Fibroblast of pulmonary artery (primary cell): Measurements from ENCODE around the gene TBX21.
A peak's percentile ranks its signal among the peaks of the same experiment; 100 is the strongest.

Source experiments
- DNase-seq: peaks from one replicate; pipeline ENCODE4 v3.0.0-alpha.2; 2010; ENCODE audit warnings: low read depth
- H3K4me3 ChIP-seq: replicated peaks from 2 replicates; pipeline ENCODE4 v1.5.1; 2011; ENCODE audit warnings: low read depth, mild to moderate bottlenecking, control low read depth, low read length, moderate library complexity
- TF ChIP-seq, protein P1 (sequence below): IDR thresholded peaks from 2 replicates; pipeline ENCODE4 v1.5.1; 2011; ENCODE audit warnings: mild to moderate bottlenecking, control low read depth, low read length, inconsistent platforms; ENCODE audit errors: missing control alignments

TBX21 gene

DNA sequence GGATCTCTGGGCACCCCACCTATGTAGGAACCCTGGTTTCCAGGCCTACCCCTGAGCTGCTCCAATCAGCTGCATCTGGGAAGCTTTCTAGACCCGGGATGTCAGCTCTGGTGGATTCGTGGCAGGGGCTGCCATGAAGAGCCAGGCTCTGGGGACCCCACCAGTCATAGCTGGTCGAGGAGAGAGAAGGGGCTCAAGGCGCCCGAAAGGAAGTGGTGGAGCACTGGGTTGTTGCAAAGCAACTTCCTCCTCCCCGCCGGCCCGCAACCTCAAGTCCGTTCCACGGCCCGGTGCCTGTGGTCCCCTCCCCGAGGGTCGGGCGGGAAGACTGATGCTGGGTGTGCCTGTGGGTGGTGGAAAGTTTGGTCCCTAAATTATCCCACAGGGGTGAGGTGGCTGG lies 28.9 kb upstream of the TBX21 start:
- no peak for DNase-seq
- no peak overlapping the region for H3K4me3 ChIP-seq

DNA sequence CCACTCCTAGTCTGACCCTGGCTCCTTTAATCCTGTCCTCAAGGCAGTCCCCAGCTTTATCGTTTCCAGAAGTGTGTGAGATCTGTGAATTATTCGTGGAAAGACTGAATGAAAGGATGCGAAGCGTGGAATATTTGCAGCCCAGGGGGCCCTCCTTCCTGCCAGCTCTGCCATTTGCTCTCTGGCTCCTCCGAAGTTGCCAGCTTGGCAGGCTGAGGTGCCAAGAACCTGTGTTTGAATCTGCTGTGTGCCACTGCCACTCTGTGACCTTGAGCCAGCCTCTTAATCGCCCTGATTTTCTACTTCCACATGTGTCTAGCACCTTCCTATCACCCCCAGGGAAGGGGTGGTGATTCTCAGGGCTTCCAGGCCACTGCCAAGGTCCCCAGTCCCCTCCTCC lies 28.3 kb upstream of the TBX21 start:
- no peak overlapping the region for H3K4me3 ChIP-seq
- TF ChIP-seq, protein P1, sequence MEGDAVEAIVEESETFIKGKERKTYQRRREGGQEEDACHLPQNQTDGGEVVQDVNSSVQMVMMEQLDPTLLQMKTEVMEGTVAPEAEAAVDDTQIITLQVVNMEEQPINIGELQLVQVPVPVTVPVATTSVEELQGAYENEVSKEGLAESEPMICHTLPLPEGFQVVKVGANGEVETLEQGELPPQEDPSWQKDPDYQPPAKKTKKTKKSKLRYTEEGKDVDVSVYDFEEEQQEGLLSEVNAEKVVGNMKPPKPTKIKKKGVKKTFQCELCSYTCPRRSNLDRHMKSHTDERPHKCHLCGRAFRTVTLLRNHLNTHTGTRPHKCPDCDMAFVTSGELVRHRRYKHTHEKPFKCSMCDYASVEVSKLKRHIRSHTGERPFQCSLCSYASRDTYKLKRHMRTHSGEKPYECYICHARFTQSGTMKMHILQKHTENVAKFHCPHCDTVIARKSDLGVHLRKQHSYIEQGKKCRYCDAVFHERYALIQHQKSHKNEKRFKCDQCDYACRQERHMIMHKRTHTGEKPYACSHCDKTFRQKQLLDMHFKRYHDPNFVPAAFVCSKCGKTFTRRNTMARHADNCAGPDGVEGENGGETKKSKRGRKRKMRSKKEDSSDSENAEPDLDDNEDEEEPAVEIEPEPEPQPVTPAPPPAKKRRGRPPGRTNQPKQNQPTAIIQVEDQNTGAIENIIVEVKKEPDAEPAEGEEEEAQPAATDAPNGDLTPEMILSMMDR = no peak
- DNase-seq = no peak

More for the DNA sequence above, 28.9 kb upstream of the TBX21 start:
- TF ChIP-seq, protein P1 = no peak

DNA sequence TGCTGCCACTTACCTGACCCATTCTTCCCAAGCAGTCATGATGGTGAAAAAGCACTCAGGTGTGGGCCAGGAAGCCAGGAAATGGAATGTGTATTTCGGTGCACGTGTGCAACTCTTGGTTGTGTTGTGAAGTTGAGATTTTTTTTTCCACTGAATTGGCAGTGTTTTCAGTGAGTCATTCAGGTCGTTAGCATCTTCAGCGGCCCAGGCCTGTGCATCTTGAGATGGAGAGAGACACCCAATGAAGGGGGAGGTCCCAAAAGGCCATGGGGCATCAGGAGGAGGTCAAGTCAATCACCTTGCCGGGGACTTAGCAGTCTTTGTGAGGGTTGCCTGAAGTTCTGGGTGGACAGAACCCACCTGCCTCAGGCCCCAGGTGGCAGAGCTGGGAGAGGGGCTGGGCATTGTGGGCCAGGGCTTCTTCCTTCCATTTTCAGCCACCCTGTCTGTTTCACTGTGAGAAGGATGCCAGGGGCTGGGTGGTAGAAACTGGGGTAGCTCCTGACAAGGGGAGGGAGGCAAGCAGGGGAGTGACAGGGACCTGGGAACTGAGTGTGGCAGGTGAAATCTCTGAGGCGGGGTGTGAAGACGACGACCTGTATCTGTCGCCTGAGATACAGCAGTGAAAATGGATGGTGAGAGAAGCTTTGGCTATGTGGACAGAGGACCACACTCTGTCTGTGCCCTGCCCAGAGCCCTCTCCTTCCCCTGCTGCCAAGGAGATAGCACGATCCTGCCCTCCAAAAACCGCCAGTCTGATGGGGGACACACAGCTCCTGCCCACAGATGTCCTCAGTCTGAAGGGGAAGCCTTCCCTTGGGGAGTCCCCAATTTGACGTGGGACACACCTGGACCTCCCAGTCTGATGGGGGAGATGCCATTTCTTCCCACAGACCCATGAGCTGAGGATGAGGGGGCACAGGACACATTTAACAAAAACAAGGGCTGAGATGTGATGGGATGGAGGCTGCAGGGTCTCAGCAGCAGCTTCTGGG lies 27.2 kb upstream of the TBX21 start:
- H3K4me3 ChIP-seq = no peak overlapping the region
- TF ChIP-seq, protein P1 = no peak
- no peak for DNase-seq

DNA sequence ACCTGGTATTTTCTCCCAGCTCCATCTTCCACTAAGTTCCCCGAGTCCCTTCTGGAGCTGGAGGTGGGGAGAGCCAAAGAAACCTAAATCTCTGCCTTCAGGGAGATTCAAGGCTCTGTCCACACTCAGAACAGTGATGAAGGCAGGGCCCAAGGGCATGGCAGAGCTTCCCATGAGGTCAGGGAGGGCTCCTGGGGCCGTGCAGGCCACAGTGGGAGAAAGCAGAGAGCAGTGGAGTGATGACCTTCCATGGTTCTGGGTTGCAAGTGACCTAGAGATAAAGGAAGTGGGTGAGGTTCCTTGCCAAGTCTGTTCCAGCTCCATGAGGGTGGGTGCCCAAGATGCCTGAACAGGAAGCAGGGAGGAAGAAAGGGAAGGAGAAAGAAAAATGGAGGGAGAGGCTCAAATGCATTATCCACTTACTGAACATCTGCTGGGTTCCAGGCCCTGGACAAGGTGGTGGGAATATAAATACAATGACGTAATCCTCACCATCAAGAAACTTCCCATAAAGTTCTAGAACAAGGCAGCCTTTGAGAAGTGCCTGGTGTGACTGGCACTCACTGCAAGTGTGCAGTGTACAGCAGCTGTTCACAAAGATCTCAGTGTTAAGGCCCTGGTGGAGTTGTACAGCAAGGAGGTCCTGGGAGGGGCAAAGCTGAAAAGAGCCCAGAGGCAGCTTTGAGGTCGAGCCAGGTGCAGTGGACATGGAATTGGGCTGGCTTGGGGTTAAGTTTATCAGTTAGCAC lies 25.8 kb upstream of the TBX21 start:
- H3K4me3 ChIP-seq = no peak overlapping the region
- TF ChIP-seq, protein P1 = no peak
- DNase-seq = peak; percentile 18

DNA sequence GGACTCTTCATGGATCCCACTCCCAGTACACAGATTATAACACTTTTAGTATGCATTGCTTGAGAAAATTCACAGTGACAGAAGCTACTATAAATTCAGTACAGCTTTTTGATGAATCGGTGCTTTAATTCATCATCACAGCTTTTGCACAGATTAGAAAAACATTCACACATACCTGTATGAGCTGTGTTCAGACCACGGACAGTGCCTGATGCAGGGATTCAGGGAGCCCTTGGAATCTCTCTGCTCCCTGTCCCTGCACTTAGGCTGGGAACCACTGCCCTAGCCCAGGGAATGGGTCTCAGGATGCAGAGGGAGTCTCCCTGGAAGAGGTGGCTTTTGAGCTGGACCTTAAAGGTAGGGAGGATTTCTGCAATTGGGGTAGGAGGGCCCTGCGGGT lies 25.2 kb upstream of the TBX21 start:
- no peak overlapping the region for H3K4me3 ChIP-seq
- no peak for DNase-seq
- TF ChIP-seq, protein P1 = no peak

DNA sequence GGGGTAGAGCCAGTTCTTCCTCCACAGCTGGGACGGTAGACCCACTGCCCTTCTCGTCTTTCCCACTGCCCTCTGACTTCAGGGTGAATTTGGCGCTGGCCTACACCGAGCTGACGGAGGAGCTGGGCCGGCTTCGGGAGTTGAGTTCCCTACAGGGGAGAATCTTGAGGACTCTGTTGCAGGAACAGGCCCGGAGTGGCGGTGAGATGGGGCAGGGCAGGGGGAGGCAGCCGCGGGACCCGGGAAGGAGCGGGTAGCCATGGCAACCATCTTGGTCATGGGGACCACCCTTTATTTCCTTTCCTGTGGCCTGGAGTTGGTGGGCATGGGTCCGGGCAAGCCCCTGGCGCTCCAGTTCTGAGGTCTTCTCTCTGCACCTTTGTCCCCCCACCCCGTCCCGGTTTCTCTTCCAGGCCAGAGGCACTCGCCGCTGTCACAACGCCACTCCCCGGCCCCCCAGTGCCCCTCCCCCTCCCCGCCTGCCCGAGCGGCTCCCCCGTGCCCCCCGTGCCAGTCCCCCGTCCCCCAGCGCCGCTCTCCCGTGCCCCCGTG lies 24.6 kb upstream of the TBX21 start:
- H3K4me3 ChIP-seq = no peak overlapping the region
- DNase-seq = no peak
- TF ChIP-seq, protein P1 = no peak
